WTC11 (cell line): ENCODE measurements around the gene TTLL11. TPM values are rescaled to one million over a fixed set of nuclear protein-coding genes. Genes with fewer than 3 reads are reported as not detected.

Source experiments
- ATAC-seq: fragments of 200-7000 bp; cut with Tn5 transposase; 2 replicates; pipeline ENCODE4 v1.10.0; 2021; ENCODE audit warnings: mild to moderate bottlenecking, moderate library complexity
- CTCF ChIA-PET: fragments of 300-600 bp; sonication (Branson Sonifier 250); formaldehyde crosslinking; loops from one replicate; lab custom pipeline; 2021; ENCODE audit warnings: antibody characterized with exemption; lab: Charles Lee
- POLR2A ChIA-PET: fragments of 350-600 bp; sonication (Branson Sonifier 250); formaldehyde crosslinking; loops from one replicate; lab custom pipeline; 2021; ENCODE audit warnings: antibody characterized with exemption; lab: Charles Lee
- DNase-seq: peaks from one replicate; pipeline ENCODE4 v3.0.0; 2021; ENCODE audit warnings: low spot score
- H3K27ac Mint-ChIP-seq: 2 replicates; pipeline ENCODE4 v1.8.0; 2021; ENCODE audit warnings: mixed read lengths
- H3K27me3 Mint-ChIP-seq: 2 replicates; pipeline ENCODE4 v1.8.0; 2021; ENCODE audit warnings: low read depth, mild to moderate bottlenecking, moderate library complexity, mixed read lengths
- H3K36me3 Mint-ChIP-seq: 2 replicates; pipeline ENCODE4 v1.8.0; 2021; ENCODE audit warnings: mixed read lengths
- H3K4me1 Mint-ChIP-seq: 2 replicates; pipeline ENCODE4 v1.8.0; 2022; ENCODE audit warnings: mixed read lengths
- H3K4me3 Mint-ChIP-seq: 2 replicates; pipeline ENCODE4 v1.8.0; 2021; ENCODE audit warnings: mild to moderate bottlenecking, moderate library complexity, mixed read lengths
- H3K9me3 Mint-ChIP-seq: 2 replicates; pipeline ENCODE4 v1.8.0; 2021; ENCODE audit warnings: mixed read lengths
- AR ChIP-seq: fragments of 250-450 bp; sonication (Bioruptor Pico); IDR thresholded peaks from 2 replicates; pipeline ENCODE4 v1.9.0; 2021; ENCODE audit warnings: mild to moderate bottlenecking
- ARID4B ChIP-seq: sonication (generic); formaldehyde crosslinking; IDR thresholded peaks from 2 replicates; pipeline ENCODE4 v1.8.0; 2023; ENCODE audit warnings: missing genetic modification reagents, mild to moderate bottlenecking, borderline replicate concordance
- ATF2 ChIP-seq: sonication (generic); formaldehyde crosslinking; IDR thresholded peaks from 2 replicates; pipeline ENCODE4 v1.8.1; 2022; ENCODE audit warnings: low read depth, missing genetic modification reagents, borderline replicate concordance
- CBFB ChIP-seq: sonication (generic); formaldehyde crosslinking; IDR thresholded peaks from 2 replicates; pipeline ENCODE4 v1.8.1; 2022; ENCODE audit warnings: mild to moderate bottlenecking, low read depth, missing genetic modification reagents
- IRF1 ChIP-seq: sonication (generic); formaldehyde crosslinking; IDR thresholded peaks from 2 replicates; pipeline ENCODE4 v1.8.0; 2023; ENCODE audit warnings: missing genetic modification reagents
- KAT7 ChIP-seq: sonication (generic); formaldehyde crosslinking; IDR thresholded peaks from 2 replicates; pipeline ENCODE4 v1.8.1; 2023; ENCODE audit warnings: missing genetic modification reagents, mild to moderate bottlenecking, borderline replicate concordance
- RELA ChIP-seq: sonication (generic); formaldehyde crosslinking; IDR thresholded peaks from 2 replicates; pipeline ENCODE4 v1.8.1; 2022; ENCODE audit warnings: missing genetic modification reagents, mild to moderate bottlenecking, borderline replicate concordance
- ZNF263 ChIP-seq: sonication (generic); formaldehyde crosslinking; IDR thresholded peaks from 2 replicates; pipeline ENCODE4 v1.8.1; 2022; ENCODE audit warnings: low read depth, mild to moderate bottlenecking, moderate library complexity, missing genetic modification reagents
- ZNF396 ChIP-seq: fragments of 250-450 bp; sonication (Bioruptor Pico); IDR thresholded peaks from 2 replicates; pipeline ENCODE4 v1.8.0; 2021; ENCODE audit warnings: mild to moderate bottlenecking, moderate library complexity, borderline replicate concordance
- total RNA-seq: library from RNA; stranded (reverse); gene quantifications from 3 replicates; pipeline ENCODE4 v1.2.3, GENCODE V29; 2021

Gene TTLL11
- total RNA-seq, 1 experiment from 2014 or later: 1.1 TPM

- H3K4me3 Mint-ChIP-seq: no peak overlapping the region
- no peaks in the 10 kb centered on the region; the same call in 1 of the 2 replicates for H3K27me3 Mint-ChIP-seq
- ChIA-PET POLR2A (no interaction called here), CTCF (interaction anchor here (1.1 to 24.3 kb wide), 5 partner anchors 12 to 247 kb away, joined by 3 to 627 read pairs (median 7); no protein-coding TSS in a partner anchor)
- no peak overlapping the region for H3K27ac Mint-ChIP-seq
- ATAC-seq (peak; percentile 72), DNase-seq (no peak)
- H3K36me3 Mint-ChIP-seq: no peaks in the 10 kb centered on the region
- peaks cover 22% of the 10 kb centered on the region for H3K4me1 Mint-ChIP-seq
- H3K9me3 Mint-ChIP-seq: peaks cover 1% of the 10 kb centered on the region
- TF ChIP-seq ZNF396 (CRISPR knock-in tag) (no peak), CBFB (CRISPR knock-in tag) (no peak)
- TF ChIP-seq, all 79 proteins: peak for 0
Measured at GRCh38 chr9:122109035-122109813, 16.1 kb upstream of the TTLL11 start.

GRCh38 chr9:122107291-122107805 is 14.2 kb upstream of the TTLL11 start:
- TF ChIP-seq ATF2 (CRISPR knock-in tag): no peak
- TF ChIP-seq ZNF263: no peak
- no peak for TF ChIP-seq IRF1 (CRISPR knock-in tag)
- TF ChIP-seq RELA: no peak
- TF ChIP-seq ARID4B (CRISPR knock-in tag): no peak
- TF ChIP-seq KAT7 (CRISPR knock-in tag): no peak
- TF ChIP-seq ZNF396 (CRISPR knock-in tag): no peak
- no peak for TF ChIP-seq AR (CRISPR knock-in tag)
- Mint-ChIP-seq H3K4me3 (no peak overlapping the region), H3K9me3 (peaks cover 10% of the 10 kb centered on the region), H3K4me1 (peaks cover 12% of the 10 kb centered on the region), H3K27ac (no peak overlapping the region), H3K36me3 (peaks cover 4% of the 10 kb centered on the region; the same call in 1 of the 2 replicates), H3K27me3 (no peaks in the 10 kb centered on the region; the same call in 1 of the 2 replicates)
- DNase-seq (no peak), ATAC-seq (no peak)
- ChIA-PET POLR2A (interaction anchor here (1.1 kb wide), 1 partner anchor 8 kb away, joined by 5 read pairs; no protein-coding TSS in a partner anchor), CTCF (interaction anchor here (0.7 to 24.3 kb wide), 4 partner anchors 9 to 17 kb away, joined by 3 to 627 read pairs (median 18); no protein-coding TSS in a partner anchor)
